ENCODE measurements around the gene CFAP58.
A peak's percentile ranks its signal among the peaks of the same experiment; 100 is the strongest.
"Not testable (repeated sequence)": the region's sequence is repeated elsewhere in the genome, so short reads cannot be mapped to it uniquely, and the experiment has no call there.

The CFAP58 gene

DNA sequence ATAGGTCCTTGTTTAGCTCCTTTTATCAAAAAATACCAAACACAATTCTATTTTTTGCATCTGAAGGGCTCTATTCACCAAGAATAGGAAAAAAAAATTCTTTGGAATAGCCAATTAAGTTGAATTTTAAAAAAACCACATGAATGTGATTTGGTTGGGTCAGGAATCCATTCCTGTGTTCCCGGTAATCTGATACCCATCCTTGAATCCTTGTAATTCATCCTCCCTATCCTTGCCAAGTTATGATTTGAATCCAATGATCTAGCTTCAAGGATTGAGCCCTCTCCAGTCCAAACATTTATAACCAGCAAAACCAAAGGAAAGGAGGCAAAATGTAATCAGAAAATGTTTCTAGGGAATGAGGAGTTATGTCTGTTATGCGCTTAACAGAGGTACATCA lies 86.6 kb downstream of the CFAP58 start:
- DNase-seq, result peak; percentile 76

DNA sequence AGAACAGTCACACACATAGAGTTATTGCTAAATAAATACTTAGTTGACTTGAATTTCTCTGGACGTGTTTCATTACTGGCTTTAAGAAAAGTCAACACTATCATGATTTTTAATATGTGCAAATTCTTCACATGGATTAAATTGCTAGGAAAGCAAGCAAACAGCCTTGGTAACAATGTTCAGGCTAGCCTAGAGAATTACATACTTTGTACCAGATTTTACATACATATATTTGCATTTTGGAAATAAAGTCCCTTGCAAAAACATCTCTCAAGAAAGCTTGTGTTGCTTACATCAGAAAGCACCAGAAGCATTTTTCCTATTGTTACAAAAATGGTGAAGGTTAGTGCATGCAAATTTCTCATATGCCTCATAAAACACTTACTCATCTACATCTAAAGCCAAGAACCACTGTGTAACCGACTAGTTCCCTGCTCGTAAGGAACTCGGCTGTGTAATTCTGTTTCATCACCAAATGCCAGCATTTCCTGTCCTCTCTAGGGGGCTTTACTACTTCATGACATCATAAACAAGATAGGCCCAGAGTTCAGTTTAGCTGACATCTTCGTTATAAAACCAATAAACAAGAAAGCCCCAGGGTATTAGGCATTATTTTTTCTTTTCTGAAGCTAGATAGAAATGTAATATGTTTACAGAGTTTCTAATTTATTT lies 87.8 kb downstream of the CFAP58 start:
- peak; percentile 95 for DNase-seq

DNA sequence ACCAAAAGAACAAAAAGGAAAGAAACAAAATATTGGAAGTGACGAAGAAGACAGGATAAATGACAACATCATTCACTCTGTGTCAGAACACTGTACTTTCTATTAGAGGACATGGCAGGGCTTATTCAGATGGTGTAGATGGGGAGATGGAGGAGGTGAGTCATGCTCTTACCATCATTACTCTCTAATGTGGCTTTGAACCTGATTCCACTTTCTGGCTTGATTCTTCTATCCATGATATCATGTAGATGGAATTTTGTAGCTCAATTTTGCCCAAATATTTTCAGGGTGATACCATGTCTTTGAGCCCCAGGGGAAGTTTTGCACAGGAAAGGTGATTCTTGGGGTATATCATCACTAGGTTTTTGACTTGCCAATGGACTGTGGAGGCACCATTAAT lies 91.7 kb downstream of the CFAP58 start:
- DNase-seq, result peak; percentile 95

DNA sequence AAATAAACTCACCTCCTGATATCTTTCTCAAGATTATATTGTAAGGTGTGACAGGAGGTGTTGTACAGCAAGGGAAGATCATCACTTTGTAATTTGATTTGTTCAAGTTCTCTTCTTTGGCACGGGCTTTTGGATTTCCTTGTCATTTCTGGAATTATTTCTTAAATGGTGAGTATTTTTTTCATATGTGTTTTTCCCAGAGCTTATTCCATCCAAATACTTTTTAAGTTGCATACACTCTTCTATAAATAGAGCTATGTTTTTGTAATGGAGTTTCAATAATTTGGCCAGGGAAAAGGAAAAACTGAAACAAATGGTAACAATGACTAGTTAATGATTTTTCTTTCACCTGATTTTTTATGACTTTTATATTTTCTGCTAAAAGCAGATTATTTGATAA lies 92.5 kb downstream of the CFAP58 start:
- no peak for DNase-seq

DNA sequence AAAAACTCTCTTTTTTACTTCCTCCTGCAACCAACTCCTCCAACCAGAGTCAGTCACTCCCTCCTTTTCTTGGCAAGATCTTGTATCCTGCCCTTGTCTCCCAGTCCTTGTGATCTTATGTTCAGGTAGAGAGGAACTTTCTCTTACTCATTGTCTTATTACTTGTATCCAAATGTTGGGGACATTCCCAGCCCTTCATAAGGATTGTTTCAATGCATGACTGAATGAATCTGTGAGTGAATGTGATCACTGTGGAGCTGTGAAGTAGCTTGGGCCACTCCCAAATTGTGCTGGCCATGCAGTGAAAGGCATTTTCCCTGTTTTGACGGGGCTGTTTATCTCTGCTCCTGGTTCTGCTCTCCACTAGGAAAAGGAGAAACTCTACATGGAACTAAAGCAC lies 93.7 kb downstream of the CFAP58 start:
- peak; percentile 52 for DNase-seq

DNA sequence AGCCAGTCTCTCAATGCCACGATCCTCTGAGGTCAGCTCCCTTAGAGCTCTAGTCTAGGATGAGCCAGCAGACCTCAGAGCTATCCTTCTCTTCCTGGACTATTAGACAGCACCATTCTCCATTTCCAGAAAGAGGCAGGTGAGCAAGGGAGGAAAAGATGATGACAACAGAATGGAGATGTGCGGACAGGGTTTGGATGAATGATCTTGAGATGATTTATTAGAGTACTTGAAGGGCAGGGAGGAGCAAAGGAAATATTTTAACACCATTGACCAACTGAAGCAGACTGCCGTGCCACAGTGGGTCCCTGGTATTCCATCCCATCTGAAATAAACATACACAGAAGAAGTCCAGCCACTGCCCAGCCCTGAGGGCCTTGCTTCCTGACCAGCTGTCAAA lies 94.3 kb downstream of the CFAP58 start:
- no peak for DNase-seq

DNA sequence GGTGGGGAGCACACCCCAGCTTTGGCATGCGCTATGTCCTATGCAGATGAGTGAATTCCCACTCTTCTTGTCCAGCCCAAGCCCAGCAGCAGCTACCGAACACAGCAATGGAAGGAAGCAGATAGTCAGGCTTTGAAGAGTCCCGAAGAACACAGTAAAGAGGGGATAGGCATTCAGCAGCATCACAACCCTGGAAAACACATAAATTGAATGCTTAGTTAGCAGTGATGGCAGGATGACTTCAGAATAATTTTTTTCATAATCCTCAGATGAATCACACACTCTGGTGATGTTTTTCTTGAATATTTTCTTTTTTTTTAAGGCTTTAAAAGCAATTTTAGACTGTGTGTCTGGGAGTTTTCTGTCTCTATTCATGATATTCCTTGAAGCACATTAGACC lies 95.8 kb downstream of the CFAP58 start:
- DNase-seq, result peak; percentile 80

DNA sequence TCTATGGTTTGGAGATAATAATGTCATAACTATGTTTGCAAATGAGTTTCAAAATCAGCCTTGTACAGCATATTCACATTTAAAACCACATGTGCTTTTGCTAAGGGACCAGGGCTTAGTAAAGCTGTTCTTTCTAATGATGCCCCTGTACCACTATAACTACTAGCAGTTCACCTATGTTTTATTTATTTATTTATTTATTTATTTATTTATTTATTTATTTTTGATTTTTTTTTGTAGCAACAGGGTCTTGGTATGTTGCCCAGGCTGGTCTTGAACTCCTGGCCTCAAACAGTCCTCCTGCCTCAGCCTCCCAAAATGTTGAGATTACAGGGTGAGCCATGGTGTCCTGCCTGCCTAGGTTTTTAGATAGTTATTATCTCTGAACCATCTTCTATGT lies 96.9 kb downstream of the CFAP58 start:
- DNase-seq, result no peak

DNA sequence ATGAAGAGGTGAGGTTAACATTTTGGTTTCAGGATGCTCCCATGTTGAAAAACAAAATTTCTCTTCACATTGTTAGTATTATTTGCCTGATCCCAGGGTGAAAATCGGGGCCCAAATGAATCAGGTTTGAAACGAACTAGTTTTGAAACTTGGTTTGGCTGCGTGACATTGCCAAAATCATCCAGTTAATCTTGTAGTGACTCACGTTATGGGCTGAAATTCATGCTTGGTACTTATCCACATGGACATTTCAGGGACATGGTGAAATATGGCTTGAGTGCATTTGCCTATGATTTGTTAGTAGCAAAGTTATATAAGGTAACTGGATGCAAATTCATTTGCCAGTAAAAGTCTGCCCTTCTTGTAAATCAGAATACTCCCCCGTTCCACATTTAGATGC lies 97.3 kb downstream of the CFAP58 start:
- DNase-seq, result no peak

DNA sequence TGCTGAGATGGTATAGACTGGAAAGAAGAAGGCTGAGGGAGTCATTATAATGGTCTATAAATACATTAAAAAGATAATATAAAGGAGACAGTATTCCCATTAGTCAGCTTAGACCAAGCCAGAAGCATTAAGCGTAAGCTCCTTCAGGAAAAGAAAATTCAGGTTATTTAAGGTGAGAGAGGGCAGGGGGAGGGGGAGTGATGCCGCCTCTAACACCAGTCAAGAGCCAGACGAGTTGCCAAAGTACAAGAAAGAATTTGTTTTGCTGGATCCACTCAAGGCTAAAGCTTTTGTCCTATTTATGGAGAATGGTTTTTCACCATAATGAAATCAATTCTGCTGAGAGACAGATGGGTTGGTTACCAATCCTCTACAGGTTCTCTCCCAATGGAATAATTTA lies 99.3 kb downstream of the CFAP58 start:
- no peak for DNase-seq

DNA sequence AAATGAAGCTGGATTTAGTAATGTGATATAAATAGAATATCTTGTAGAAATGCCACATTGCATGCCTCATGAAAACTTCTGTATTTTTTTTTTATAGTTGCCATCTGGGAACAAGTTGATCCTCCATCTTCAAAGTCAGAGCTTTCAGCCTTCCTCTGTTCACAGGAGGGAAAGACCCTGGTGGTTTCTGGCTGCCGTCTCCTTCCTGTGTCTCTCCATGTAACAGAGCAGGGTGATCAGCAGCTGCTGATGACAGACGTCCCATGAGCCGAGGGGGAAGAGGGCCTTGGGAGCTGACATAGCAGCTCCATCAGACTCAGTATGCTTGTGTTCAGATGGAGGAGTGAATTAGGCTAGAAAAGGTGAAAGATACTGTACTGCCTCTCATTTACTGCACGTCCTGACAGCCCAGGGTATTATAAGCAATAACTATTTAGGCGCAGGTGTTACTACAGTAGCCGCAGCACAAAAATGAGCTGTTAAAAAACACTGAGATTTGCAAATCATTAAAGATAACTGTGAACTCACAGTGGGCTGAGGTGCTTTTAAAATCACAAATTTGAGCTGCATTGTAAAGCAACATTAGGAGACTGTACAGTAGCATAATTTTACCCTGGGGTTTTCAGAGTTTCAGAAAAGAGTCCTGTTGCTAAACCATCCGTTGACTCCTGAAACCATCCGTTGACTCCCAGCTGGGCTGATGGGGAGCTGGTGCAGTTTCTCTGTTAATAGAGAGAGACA lies 103.3 kb downstream of the CFAP58 start:
- no peak for DNase-seq

DNA sequence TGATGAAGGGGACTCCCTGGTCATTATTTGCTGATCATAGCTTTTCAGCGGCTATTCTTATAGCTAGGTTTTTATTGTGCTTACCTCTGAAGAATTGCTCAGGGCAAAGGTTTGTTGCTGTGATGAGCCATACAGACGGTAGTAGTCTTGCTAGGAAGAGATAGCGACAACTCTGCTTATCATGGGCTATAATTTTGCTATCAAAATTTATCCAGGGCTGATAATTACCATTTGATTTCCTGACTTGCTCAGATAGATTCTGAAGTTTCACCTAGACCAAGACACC lies 103.9 kb downstream of the CFAP58 start:
- DNase-seq, result no peak

DNA sequence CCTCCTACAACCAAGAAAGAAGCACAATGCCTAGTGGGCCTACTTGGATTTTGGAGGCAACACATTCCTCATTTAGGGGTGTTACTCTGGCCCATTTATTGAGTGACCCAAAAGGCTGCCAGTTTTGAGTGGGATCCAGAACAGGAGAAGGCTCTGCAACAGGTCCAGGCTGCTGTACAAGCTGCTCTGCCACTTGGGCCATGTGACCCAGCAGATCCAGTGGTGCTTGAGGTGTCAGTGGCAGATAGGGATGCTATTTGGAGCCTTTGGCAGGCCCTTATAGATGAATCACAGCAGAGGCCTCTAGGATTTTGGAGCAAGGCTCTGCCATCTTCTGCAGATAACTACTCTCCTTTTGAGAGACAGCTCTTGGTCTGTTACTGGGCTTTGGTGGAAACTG lies 111.9 kb downstream of the CFAP58 start:
- DNase-seq, result not testable (repeated sequence)

DNA sequence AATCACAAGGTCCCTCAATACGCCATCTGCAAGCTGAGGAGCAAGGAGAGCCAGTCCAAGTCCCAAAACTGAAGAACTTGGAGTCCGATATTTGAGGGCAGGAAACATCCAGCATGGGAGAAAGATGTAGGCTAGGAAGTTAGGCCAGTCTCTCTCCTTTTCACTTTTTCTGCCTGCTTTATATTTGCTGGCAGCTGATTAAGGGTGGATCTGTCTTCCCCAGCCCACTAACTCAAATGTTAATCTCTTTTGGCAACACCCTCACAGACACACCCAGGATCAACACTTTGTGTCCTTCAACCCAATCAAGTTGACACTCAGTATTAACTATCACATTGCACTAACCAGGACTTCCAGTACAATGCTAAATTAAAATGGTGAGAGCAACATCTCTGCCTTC lies 115.2 kb downstream of the CFAP58 start:
- not testable (repeated sequence) for DNase-seq

DNA sequence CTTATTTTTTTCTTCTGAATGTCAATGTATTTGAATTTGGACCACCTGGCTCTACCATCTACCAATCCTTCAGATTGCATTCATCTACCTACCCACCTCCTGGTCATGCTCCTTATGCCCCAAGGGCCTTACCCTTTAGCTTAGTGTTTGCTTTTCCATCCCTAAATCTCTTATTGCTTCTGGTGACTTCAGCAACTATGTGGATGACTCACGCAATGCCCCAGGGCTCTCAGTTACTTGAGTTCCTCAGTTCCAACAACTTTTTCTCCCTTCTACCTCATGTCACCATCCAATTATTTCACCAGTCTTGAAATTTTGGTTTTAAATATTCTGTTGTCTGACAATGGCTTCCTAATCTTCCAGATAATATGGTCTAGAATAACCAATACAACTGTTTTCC lies 118.9 kb downstream of the CFAP58 start:
- peak; percentile 40 for DNase-seq

DNA sequence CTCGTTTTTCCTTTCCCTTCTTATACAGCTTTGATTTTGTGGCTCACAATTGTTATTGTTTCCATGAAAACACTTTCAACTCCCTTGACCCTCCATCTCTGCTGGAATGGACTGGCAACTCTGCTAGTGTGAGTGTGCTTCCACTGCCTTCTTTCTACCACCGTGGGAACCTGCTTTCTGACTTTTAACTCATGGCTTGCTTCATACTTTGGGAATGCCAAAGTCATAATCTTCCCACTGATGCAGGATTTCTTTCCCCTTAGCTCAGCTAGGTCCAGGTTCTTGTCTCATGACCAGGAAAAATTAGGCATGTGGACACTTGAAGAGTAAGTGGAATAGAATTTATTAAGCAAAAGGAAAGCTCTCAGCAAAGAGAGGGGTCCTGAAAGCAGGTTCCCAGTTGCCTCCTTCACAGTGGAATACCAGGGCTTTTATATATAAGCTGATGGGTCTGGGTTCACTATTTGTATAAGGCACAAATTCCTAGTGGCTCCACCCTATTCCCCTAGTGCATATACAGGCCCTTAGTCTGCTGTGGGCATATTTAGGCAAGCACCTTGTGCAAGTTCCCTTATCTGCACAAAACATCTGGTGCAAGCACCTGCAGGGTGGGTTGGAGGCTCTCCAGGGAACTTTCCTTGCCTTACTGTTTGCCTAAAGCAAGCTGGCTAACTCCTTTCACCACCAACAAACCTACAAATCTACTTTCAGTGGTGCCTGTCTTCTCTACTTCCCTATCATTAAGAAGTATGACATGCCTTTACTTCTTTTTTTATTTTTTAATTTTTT lies 119.5 kb downstream of the CFAP58 start:
- DNase-seq, result peak; percentile 26

DNA sequence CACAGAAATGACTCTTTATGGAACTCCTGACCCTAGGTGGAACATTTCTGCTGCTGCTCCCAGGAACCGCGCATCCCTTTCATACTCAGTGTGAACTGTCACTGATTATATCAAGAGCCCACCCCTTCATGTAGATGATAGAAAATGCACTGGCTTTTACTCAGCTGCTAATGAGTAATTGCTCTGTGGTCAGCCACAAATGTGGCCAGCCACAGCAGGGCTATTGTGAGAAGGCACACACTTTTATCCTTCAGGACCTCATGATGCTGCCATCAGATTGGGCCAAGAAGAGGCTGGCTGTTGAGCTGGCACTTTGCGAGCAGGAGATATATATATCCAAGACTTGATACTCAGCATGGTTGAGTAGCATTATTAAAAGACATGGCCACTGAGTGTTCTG lies 124.7 kb downstream of the CFAP58 start:
- no peak for DNase-seq

DNA sequence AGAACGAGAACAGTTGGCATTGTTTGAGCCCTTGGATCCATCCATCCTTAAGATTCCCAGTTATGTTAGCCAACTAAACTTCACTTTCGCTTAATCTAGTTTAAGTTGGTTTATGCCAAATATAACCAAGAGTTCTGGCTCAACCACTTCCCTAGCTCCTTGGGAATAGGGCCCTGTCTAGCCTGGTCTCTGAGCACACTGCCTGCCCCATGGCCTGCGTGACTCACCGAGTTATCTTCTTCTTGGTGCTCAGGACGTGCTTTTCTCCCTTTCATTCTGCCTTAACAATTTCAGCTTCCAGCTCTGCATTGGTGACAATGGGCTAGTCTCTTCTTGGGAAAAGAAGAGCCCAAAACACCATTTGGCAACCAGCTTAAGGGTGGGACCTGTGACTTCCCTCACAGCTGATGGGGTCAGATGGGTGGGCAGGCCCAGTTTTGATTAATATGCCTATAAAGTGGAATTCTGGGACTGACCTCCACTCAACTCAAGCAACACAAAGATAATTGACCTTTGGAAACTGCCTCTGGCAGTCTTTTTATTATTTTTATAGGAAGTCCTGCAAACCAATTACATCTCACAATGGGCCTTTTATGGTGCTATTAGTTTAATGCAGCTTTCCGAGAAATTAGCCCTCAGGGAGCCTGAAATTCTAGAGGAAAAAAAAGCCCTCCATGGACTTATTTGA lies 126.4 kb downstream of the CFAP58 start:
- no peak for DNase-seq

DNA sequence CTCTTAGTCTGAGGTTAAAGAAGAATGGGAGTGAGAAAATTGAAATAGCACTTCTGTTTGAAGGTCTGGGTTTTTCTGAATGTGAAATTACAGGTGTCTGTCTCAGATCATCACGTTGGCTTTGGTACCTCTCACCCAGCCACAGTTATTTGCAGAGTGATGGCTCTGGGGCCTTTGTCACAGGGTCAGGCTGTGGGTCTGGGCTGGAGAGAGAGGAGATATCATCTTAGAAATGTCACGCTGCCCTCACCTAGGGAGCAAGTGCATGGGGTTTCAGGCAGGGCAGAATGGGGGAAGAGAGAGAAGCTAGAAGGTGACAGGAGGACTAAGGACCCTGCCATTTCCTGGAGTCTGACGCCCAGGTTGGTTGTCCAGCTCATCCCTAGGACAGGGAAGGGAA lies 127.2 kb downstream of the CFAP58 start:
- no peak for DNase-seq

DNA sequence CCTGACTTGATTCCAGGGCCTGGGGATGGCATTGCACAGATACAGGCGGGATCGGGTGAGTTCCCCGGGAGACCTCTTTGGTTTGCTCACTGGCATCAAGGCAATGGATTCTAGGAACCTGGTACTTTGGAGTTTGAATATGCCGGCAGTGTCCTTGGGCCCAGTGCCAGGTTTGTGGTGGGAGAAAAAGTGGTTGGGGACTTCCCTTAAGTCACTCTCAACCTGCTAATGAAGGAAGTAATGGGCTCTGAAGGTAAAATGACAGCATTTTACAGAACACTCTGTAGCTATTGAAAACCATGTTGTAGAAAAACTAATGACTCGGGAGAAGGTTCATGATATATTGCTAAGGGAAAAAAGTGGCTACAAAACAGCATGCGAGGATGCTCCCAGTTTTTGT lies 129.9 kb downstream of the CFAP58 start:
- DNase-seq, result no peak

DNA sequence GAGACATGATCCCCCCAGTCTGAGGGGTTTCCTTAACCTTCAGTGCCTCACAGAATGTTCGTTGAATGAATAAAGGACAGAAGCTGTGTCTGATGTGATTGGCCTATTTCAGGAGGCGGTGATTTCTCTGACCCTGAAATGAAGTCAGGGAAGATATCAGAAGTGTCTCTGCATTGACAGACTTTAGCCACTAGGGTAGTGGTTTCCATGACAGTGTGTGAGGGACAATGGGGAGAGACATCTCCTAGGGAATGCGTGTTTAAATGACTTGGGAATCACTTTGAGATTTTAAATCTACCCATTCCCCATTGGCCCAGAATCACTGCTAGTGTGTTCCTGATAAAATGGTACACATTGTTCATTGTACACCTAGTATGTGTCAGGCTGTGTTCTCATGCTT lies 132.0 kb downstream of the CFAP58 start:
- no peak for DNase-seq

DNA sequence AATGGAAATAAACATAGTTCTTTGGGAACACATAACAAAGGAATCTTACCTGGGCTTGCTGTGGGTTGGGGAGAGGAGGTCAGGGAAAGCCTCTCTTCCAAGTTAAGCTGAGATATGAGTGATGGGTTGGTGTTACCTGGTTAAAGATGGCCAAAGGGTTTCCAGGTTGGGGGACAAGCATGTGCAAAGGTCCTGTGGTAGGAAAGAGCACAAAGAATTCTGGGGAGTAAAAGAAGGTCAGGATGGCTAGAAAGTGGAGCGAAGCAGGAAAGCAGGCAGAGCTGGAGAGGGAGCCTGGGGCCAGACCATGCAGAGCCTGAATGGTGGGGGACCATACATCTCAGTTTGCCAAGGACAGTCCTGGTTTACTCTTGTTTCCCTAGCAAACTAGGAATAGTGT lies 133.2 kb downstream of the CFAP58 start:
- no peak for DNase-seq

DNA sequence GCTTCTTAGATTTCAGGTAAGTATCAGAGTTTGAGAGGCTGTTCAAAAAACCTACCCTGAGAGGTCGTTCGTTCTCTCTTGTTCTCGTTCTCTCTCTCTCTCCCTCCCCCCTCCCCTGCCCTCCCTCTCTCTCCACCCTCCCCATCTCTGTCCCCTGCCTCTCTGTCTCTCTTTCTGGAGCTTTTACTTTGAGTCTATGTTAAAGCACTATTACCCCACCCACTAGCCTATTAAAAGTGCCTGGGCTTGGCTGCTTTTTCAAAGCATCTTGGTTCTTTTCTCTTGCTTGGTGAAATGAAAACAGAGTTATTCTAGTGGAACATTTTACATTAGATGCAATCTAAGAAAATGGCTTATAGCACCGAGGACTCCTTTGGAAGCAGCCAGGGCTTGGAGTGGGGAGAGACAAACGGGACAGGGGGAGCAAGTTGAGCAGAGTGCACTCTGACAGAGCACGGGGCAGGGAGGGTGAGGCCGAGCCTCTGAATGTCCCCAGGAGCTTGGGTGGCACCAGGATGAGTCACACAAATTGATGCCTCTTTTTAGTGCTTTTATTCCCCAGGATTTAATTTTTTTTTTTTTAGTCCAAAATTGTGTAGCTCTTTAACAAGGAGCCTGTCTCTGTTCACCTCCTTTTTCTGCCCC lies 134.3 kb downstream of the CFAP58 start:
- no peak for DNase-seq

Data from fibroblast of skin of right biceps (primary cell).